ENCODE results near the gene OGFR. TPM values are rescaled to one million over a fixed set of nuclear protein-coding genes. Genes with fewer than 3 reads are reported as not detected.

OGFR gene
- total and polyA plus RNA-seq, 8 donors = 23.2 to 58.3 (median 31.6) TPM

GRCh38 chr20:62800314-62801259 is 4.0 kb upstream of the OGFR start:
- intact Hi-C loops (cut with DNase I) = no loop called here
- Histone ChIP-seq H3K27ac (no peak overlapping the region), H3K4me3 (no peak overlapping the region), H3K9me3 (no peaks in the 10 kb centered on the region), H3K36me3 (peaks cover 0 to 41% of the 10 kb centered on the region in 2 donors), H3K27me3 (no peaks in the 10 kb centered on the region), H3K4me1 (peaks cover 6 to 43% of the 10 kb centered on the region in 2 donors)
- no peak for TF ChIP-seq CTCF (IDR thresholded peaks at IDR 0.05)
- DNase-seq = no peak
- ATAC-seq = no peak

DNA sequence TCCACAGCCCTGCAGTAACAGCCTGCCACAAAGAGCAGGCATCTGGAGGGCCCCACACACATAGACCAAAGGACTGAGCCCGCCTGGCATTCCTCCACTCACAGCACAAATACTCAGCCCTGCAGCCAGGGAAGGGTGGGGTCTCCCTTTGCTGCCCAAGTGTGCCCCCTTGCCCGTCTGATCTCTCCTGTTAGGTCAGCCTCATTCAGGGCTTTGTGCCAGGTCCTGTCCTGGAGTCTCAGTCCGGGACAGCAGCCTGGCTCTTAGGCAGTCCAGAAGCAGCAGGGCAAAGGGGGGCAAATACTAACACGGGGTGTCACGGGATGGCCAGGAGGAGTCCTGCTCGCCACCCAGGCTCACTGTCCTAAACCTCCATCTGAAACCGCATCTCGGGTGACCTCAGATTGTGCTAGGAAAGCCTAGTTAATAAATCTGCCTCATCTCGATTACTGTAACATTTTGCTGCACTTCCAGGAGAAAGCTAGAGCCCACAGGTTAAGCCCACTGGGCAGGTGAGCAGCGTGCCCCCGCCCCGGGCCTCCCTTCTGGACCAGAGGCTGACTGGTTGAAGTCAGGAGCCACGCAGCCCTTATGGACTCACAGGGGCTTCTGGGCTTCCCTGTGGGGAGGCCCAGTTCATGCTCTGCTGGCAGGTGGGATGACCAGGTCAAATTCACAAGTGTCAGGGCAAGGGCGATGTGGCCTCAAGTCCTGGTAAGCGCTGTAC is 3.2 kb upstream of the OGFR start:
- TF ChIP-seq CTCF (IDR thresholded peaks at IDR 0.05) = no peak
- no peak overlapping the region for H3K27ac ChIP-seq
- ATAC-seq (no peak), DNase-seq (no peak)
- H3K9me3 ChIP-seq = no peaks in the 10 kb centered on the region
- H3K36me3 ChIP-seq = peaks cover 0 to 41% of the 10 kb centered on the region in 2 donors
- H3K27me3 ChIP-seq = no peaks in the 10 kb centered on the region
- H3K4me3 ChIP-seq = no peak overlapping the region
- peaks cover 15 to 48% of the 10 kb centered on the region in 2 donors for H3K4me1 ChIP-seq
- intact Hi-C loops (cut with DNase I) = no loop called here

DNA sequence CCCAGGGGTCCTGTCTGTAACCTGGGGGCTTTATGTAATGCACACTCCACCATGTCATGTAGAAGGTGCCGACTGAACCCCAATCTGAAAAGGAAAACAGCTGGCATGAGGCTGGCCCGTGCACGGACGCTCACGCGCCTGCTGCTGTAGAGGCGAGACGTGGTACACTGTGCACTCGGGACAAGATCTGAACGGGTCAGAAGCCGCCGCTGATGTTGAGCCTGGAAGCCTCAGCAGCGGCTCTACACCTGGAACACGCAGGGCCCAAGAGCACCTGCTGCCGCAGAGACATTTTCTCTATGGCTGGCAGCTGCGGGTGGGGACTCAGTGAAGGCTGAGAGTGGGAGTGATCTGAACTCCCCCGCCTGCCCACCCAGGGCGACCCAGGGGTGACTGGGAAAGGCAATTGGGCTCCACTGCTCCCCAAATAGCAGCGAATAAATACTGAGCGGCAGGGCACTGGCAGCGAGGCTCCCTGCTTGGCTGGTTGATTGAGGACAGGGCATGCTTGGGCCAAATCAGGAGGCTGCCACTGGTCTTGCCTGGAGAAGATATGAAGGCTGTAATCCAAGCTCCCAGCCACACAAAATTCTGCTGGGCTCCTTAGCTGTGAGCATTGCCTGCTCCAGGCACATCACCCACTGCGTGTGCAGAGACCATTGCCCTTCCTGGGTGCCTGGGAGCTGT is 2.5 kb upstream of the OGFR start:
- ATAC-seq = no peak
- no peak overlapping the region for H3K4me3 ChIP-seq
- no peaks in the 10 kb centered on the region for H3K9me3 ChIP-seq
- H3K36me3 ChIP-seq = peaks cover 0 to 47% of the 10 kb centered on the region in 2 donors
- no peaks in the 10 kb centered on the region for H3K27me3 ChIP-seq
- intact Hi-C loops (cut with DNase I) = no loop called here
- H3K4me1 ChIP-seq = peaks cover 19 to 52% of the 10 kb centered on the region in 2 donors
- no peak for TF ChIP-seq CTCF (IDR thresholded peaks at IDR 0.05)
- DNase-seq = no peak
- H3K27ac ChIP-seq = no peak overlapping the region

DNA sequence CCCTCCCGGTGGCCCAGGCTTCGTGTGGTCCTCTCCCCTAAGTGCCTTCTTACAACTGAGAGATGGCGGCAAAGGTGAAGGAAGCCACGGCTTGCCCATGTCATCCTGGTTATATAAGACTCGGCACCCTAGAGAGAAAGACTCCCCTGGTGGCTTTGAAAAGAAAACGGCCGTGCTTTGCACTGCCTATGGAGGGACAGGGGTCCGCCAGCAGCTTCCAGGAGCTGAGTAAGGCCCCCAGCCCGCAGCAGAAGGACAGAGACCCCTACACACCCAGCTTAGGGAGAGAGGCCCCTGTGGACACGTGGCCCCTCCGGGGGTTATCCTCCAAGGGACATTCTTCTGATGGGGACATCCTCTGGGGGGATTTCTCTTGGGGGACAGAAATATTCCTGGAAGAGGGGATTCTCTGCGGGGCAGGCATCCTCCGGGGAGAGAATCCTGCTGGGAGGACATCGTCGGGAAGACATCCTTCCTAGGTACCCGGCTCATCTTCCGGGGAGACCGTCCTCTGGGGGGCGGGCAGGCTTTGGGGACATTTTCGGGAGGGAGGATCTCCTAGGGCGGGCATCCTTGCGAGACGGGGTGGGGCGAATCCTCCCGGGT is 511 bp upstream of the OGFR start:
- Histone ChIP-seq H3K4me3 (peak overlapping the region; percentile 94 to 97), H3K27me3 (no peaks in the 10 kb centered on the region), H3K36me3 (peaks cover 0 to 53% of the 10 kb centered on the region in 2 donors), H3K4me1 (peaks cover 17 to 56% of the 10 kb centered on the region in 2 donors), H3K27ac (peak overlapping the region; percentile 80 to 91), H3K9me3 (no peaks in the 10 kb centered on the region)
- no peak for ATAC-seq
- intact Hi-C loops (cut with DNase I) = no loop called here
- no peak for TF ChIP-seq CTCF (IDR thresholded peaks at IDR 0.05)
- DNase-seq = no peak

Measured in left lung (tissue), 10 donors.